Activated CD8-positive, alpha-beta memory T cell treated with anti-CD3 and anti-CD28 coated beads, Interleukin-2, amount 50 U/mL, for 1 hour (primary cell): Measurements from ENCODE around the gene ACOXL.
"Not testable (repeated sequence)": the region's sequence is repeated elsewhere in the genome, so short reads cannot be mapped to it uniquely, and the experiment has no call there.

ENCODE experiments used
- DNase-seq: peaks from one replicate; pipeline ENCODE4 v3.0.0-alpha.2; 2020; ENCODE audit errors: extremely low read depth

ACOXL gene

GRCh38 chr2:110927526-110927925, 195.2 kb downstream of the ACOXL start:
- no peak for DNase-seq

GRCh38 chr2:110929528-110929927, 197.2 kb downstream of the ACOXL start:
- no peak for DNase-seq

- DNase-seq: no peak
These were observed 199.3 kb downstream of the ACOXL start for GRCh38 chr2:110931648-110932047.

GRCh38 chr2:110933420-110933819, 201.0 kb downstream of the ACOXL start:
- DNase-seq: no peak

- DNase-seq: no peak
These were observed 202.6 kb downstream of the ACOXL start for GRCh38 chr2:110934948-110935347.

GRCh38 chr2:110940376-110940910, 208.1 kb downstream of the ACOXL start:
- no peak for DNase-seq

- DNase-seq: no peak
These were observed 208.9 kb downstream of the ACOXL start for GRCh38 chr2:110941226-110941625.

GRCh38 chr2:110943070-110943634, 210.8 kb downstream of the ACOXL start:
- no peak for DNase-seq

- no peak for DNase-seq
These were observed 214.5 kb downstream of the ACOXL start for GRCh38 chr2:110946902-110947301.

GRCh38 chr2:110948027-110948674, 215.8 kb downstream of the ACOXL start:
- no peak for DNase-seq

GRCh38 chr2:110950281-110950680, 217.9 kb downstream of the ACOXL start:
- DNase-seq: no peak

- DNase-seq: no peak
These were observed 222.7 kb downstream of the ACOXL start for GRCh38 chr2:110955045-110955444.

- no peak for DNase-seq
These were observed 223.2 kb downstream of the ACOXL start for GRCh38 chr2:110955556-110955955.

- DNase-seq: no peak
These were observed 224.9 kb downstream of the ACOXL start for GRCh38 chr2:110957293-110957692.

GRCh38 chr2:110958346-110959119, 226.2 kb downstream of the ACOXL start:
- DNase-seq: no peak

- DNase-seq: no peak
These were observed 226.8 kb downstream of the ACOXL start for GRCh38 chr2:110959198-110959597.

GRCh38 chr2:110960281-110960680, 227.9 kb downstream of the ACOXL start:
- DNase-seq: no peak

GRCh38 chr2:110960954-110961353, 228.6 kb downstream of the ACOXL start:
- DNase-seq: no peak

- not testable (repeated sequence) for DNase-seq
These were observed 229.3 kb downstream of the ACOXL start for GRCh38 chr2:110961643-110962042.

GRCh38 chr2:110969696-110970095, 237.3 kb downstream of the ACOXL start:
- no peak for DNase-seq

- no peak for DNase-seq
These were observed 237.8 kb downstream of the ACOXL start for GRCh38 chr2:110970201-110970600.

- DNase-seq: no peak
These were observed 239.4 kb downstream of the ACOXL start for GRCh38 chr2:110971811-110972210.

- no peak for DNase-seq
These were observed 240.9 kb downstream of the ACOXL start for GRCh38 chr2:110973262-110973661.
